Measurements from ENCODE around the gene PRG2.
"Not testable (repeated sequence)": the region's sequence is repeated elsewhere in the genome, so short reads cannot be mapped to it uniquely, and the experiment has no call there.

The PRG2 gene

DNA sequence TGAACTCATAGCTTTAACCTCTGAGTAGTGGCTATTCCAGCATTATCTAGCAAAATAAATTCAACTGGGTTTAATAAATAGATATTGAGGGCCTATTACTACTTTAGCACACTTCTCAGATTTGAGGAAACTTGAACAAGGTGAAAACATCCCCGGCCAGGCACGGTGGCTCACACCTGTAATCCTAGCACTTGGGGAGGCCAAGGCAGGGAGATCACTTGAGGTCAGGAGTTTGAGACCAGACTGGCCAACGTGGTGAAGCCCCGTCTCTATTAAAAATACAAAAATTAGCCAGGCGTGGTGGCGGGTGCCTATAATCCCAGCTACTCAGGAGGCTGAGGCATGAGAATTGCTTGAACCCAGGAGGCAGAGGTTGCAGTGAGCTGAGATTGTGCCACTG, 53.6 kb downstream of the PRG2 start:
- intact Hi-C loops (cut with DNase I) = loop anchor here (5.0 kb wide), 2 partner anchors 195 to 310 kb away; partner anchors contain the start of genes TIMM10 and YPEL4

More for the DNA sequence above, 53.6 kb downstream of the PRG2 start:
- not testable (repeated sequence) for DNase-seq

All from head of caudate nucleus (tissue), 42 donors.